ENCODE results near the gene ARHGEF9. TPM values are rescaled to one million over a fixed set of nuclear protein-coding genes. Genes with fewer than 3 reads are reported as not detected.

The ARHGEF9 gene
- total and polyA plus RNA-seq, 7 experiments from 2014 or later, result 9.6 to 39.0 (median 25.7) TPM

- DNase-seq, result peak in 5 of 9 donors; percentile 8 to 39 (median 21)
- peak; percentile 57 for ATAC-seq
- H3K4me1 Mint-ChIP-seq, result peaks cover 0 to 12% (median 0%) of the 10 kb centered on the region in 7 donors
- peaks cover 0 to 3% (median 0%) of the 10 kb centered on the region in 5 donors for H3K27me3 Mint-ChIP-seq
- ChIA-PET CTCF (interaction anchor here (1.0 to 1.1 kb wide), 2 partner anchors 12 to 32 kb away, joined by 3 to 4 read pairs; no protein-coding TSS in a partner anchor), POLR2A (no interaction called here)
- Histone ChIP-seq H3K27me3 (ENCODE audit: control insufficient read depth in 2 of 2, insufficient read depth in 2 of 2, low read length in 2 of 2) (no peaks in the 10 kb centered on the region), H3K27ac (ENCODE audit: low read depth, low read length) (no peak overlapping the region), H3K4me1 (ENCODE audit: control insufficient read depth in 2 of 2, insufficient read depth in 2 of 2, low read length in 2 of 2) (peaks cover 0 to 3% of the 10 kb centered on the region in 2 donors), H3K36me3 (ENCODE audit: control insufficient read depth in 2 of 3, insufficient read depth in 3 of 3, low read length in 3 of 3) (no peaks in the 10 kb centered on the region), H3K9me3 (ENCODE audit: control insufficient read depth in 2 of 3, low read length in 3 of 3) (no peaks in the 10 kb centered on the region), H3K4me3 (ENCODE audit: low read length) (no peak overlapping the region)
- peaks cover 0 to 2% (median 0%) of the 10 kb centered on the region in 5 donors for H3K36me3 Mint-ChIP-seq
- intact Hi-C loops (cut with micrococcal nuclease), result no loop called here
- no peak overlapping the region for H3K4me3 Mint-ChIP-seq
- no peak overlapping the region for H3K27ac Mint-ChIP-seq
- H3K9me3 Mint-ChIP-seq, result peaks cover 0 to 3% (median 0%) of the 10 kb centered on the region in 11 donors
Measured at GRCh38 chrX:63761639-63762038, 23.4 kb downstream of the ARHGEF9 start.

GRCh38 chrX:63758011-63758410 is 27.0 kb downstream of the ARHGEF9 start:
- Mint-ChIP-seq H3K27ac (no peak overlapping the region), H3K9me3 (peaks cover 0 to 3% (median 0%) of the 10 kb centered on the region in 11 donors), H3K4me3 (no peak overlapping the region), H3K36me3 (peaks cover 0 to 6% (median 0%) of the 10 kb centered on the region in 5 donors), H3K27me3 (no peaks in the 10 kb centered on the region), H3K4me1 (peaks cover 7 to 30% (median 12%) of the 10 kb centered on the region in 7 donors)
- Histone ChIP-seq H3K36me3 (ENCODE audit: control insufficient read depth in 2 of 3, insufficient read depth in 3 of 3, low read length in 3 of 3) (peaks cover 0 to 3% (median 0%) of the 10 kb centered on the region in 3 experiments), H3K9me3 (ENCODE audit: control insufficient read depth in 2 of 3, low read length in 3 of 3) (no peaks in the 10 kb centered on the region), H3K4me3 (ENCODE audit: low read length) (no peak overlapping the region), H3K27ac (ENCODE audit: low read depth, low read length) (no peak overlapping the region), H3K27me3 (ENCODE audit: control insufficient read depth in 2 of 2, insufficient read depth in 2 of 2, low read length in 2 of 2) (no peaks in the 10 kb centered on the region), H3K4me1 (ENCODE audit: control insufficient read depth in 2 of 2, insufficient read depth in 2 of 2, low read length in 2 of 2) (peaks cover 2 to 3% of the 10 kb centered on the region in 2 donors)
- intact Hi-C loops (cut with micrococcal nuclease), result loop anchor here (5.0 to 10.0 kb wide), 3 partner anchors 66 to 1277 kb away; partner anchors contain the start of genes SPIN4 (in 1 of the 2) and ZC3H12B (in 1 of the 2)
- POLR2A ChIA-PET, result no interaction called here
- CTCF ChIA-PET, result no interaction called here
- ATAC-seq, result no peak
- no peak for DNase-seq

- peak overlapping the region in 3 of 9 donors; percentile 22 to 45 (median 32) for H3K27ac Mint-ChIP-seq
- H3K4me3 Mint-ChIP-seq, result peak overlapping the region in 3 of 10 donors; percentile 39 to 98 (median 98)
- Histone ChIP-seq H3K27ac (ENCODE audit: low read depth, low read length) (no peak overlapping the region), H3K4me3 (ENCODE audit: low read length) (peak overlapping the region; percentile 91), H3K27me3 (ENCODE audit: control insufficient read depth in 2 of 2, insufficient read depth in 2 of 2, low read length in 2 of 2) (no peaks in the 10 kb centered on the region), H3K36me3 (ENCODE audit: control insufficient read depth in 2 of 3, insufficient read depth in 3 of 3, low read length in 3 of 3) (peaks cover 0 to 3% (median 0%) of the 10 kb centered on the region in 3 experiments), H3K4me1 (ENCODE audit: control insufficient read depth in 2 of 2, insufficient read depth in 2 of 2, low read length in 2 of 2) (peaks cover 0 to 4% of the 10 kb centered on the region in 2 donors), H3K9me3 (ENCODE audit: control insufficient read depth in 2 of 3, low read length in 3 of 3) (no peaks in the 10 kb centered on the region)
- peaks cover 8 to 37% (median 25%) of the 10 kb centered on the region in 7 donors for H3K4me1 Mint-ChIP-seq
- ATAC-seq (no peak), DNase-seq (no peak)
- H3K36me3 Mint-ChIP-seq, result peaks cover 0 to 6% (median 0%) of the 10 kb centered on the region in 5 donors
- peaks cover 0 to 3% (median 0%) of the 10 kb centered on the region in 11 donors for H3K9me3 Mint-ChIP-seq
- H3K27me3 Mint-ChIP-seq, result no peaks in the 10 kb centered on the region
- POLR2A ChIA-PET, result no interaction called here
- intact Hi-C loops (cut with micrococcal nuclease), result loop anchor here (1.0 to 10.0 kb wide), 9 partner anchors 10 to 1279 kb away; partner anchors contain the start of genes AMER1 (in 2 of the 2), SPIN4 (in 2 of the 2), MTMR8 (in 1 of the 2) and ZC3H12B (in 1 of the 2)
- CTCF ChIA-PET, result no interaction called here
Measured at GRCh38 chrX:63755892-63756291, 29.1 kb downstream of the ARHGEF9 start.

GRCh38 chrX:63754860-63755579 is 30.0 kb downstream of the ARHGEF9 start:
- Histone ChIP-seq H3K4me1 (ENCODE audit: control insufficient read depth in 2 of 2, insufficient read depth in 2 of 2, low read length in 2 of 2) (peaks cover 0 to 4% of the 10 kb centered on the region in 2 donors), H3K4me3 (ENCODE audit: low read length) (peak overlapping the region; percentile 91), H3K27me3 (ENCODE audit: control insufficient read depth in 2 of 2, insufficient read depth in 2 of 2, low read length in 2 of 2) (no peaks in the 10 kb centered on the region), H3K9me3 (ENCODE audit: control insufficient read depth in 2 of 3, low read length in 3 of 3) (no peaks in the 10 kb centered on the region), H3K36me3 (ENCODE audit: control insufficient read depth in 2 of 3, insufficient read depth in 3 of 3, low read length in 3 of 3) (peaks cover 0 to 3% (median 0%) of the 10 kb centered on the region in 3 experiments), H3K27ac (ENCODE audit: low read depth, low read length) (peak overlapping the region; percentile 83)
- ChIA-PET POLR2A (interaction anchor here (0.8 to 1.4 kb wide), 4 partner anchors 9 to 1095 kb away, joined by 3 to 5 read pairs (median 4); no protein-coding TSS in a partner anchor), CTCF (no interaction called here)
- intact Hi-C loops (cut with micrococcal nuclease), result loop anchor here (1.0 to 10.0 kb wide), 10 partner anchors 9 to 1779 kb away; partner anchors contain the start of genes AMER1 (in 2 of the 2), LAS1L (in 2 of the 2), SPIN4 (in 2 of the 2) and MTMR8 (in 1 of the 2)
- Mint-ChIP-seq H3K36me3 (peaks cover 0 to 6% (median 0%) of the 10 kb centered on the region in 5 donors), H3K9me3 (peaks cover 0 to 3% (median 0%) of the 10 kb centered on the region in 11 donors), H3K4me1 (peaks cover 11 to 43% (median 30%) of the 10 kb centered on the region in 7 donors), H3K27me3 (no peaks in the 10 kb centered on the region), H3K27ac (peak overlapping the region; percentile 93 to 99 (median 97)), H3K4me3 (peak overlapping the region; percentile 96 to 99 (median 98))
- ATAC-seq (peak; percentile 97), DNase-seq (peak; percentile 60 to 89 (median 86))

- peaks cover 0 to 6% (median 0%) of the 10 kb centered on the region in 5 donors for H3K36me3 Mint-ChIP-seq
- peaks cover 0 to 3% (median 0%) of the 10 kb centered on the region in 11 donors for H3K9me3 Mint-ChIP-seq
- CTCF ChIA-PET, result no interaction called here
- peaks cover 11 to 50% (median 31%) of the 10 kb centered on the region in 7 donors for H3K4me1 Mint-ChIP-seq
- no peaks in the 10 kb centered on the region for H3K27me3 ChIP-seq (ENCODE audit: control insufficient read depth in 2 of 2, insufficient read depth in 2 of 2, low read length in 2 of 2)
- H3K4me1 ChIP-seq (ENCODE audit: control insufficient read depth in 2 of 2, insufficient read depth in 2 of 2, low read length in 2 of 2), result peaks cover 0 to 4% of the 10 kb centered on the region in 2 donors
- peaks cover 0 to 3% (median 0%) of the 10 kb centered on the region in 3 experiments for H3K36me3 ChIP-seq (ENCODE audit: control insufficient read depth in 2 of 3, insufficient read depth in 3 of 3, low read length in 3 of 3)
- intact Hi-C loops (cut with micrococcal nuclease), result loop anchor here (1.0 to 10.0 kb wide), 5 partner anchors 193 to 1780 kb away; partner anchors contain the start of genes LAS1L (in 2 of the 2), MTMR8 (in 1 of the 2), SPIN4 (in 1 of the 2) and ZC3H12B (in 1 of the 2)
- DNase-seq (peak in 8 of 9 donors; percentile 11 to 48 (median 39)), ATAC-seq (peak; percentile 52)
- no peaks in the 10 kb centered on the region for H3K27me3 Mint-ChIP-seq
- peak overlapping the region; percentile 93 to 99 (median 97) for H3K27ac Mint-ChIP-seq
- peak overlapping the region; percentile 96 to 99 (median 98) for H3K4me3 Mint-ChIP-seq
- no peaks in the 10 kb centered on the region for H3K9me3 ChIP-seq (ENCODE audit: control insufficient read depth in 2 of 3, low read length in 3 of 3)
- POLR2A ChIA-PET, result interaction anchor here (0.6 to 1.4 kb wide), 5 partner anchors 8 to 1327 kb away, joined by 3 to 5 read pairs (median 4); no protein-coding TSS in a partner anchor
- H3K4me3 ChIP-seq (ENCODE audit: low read length), result peak overlapping the region; percentile 91
- H3K27ac ChIP-seq (ENCODE audit: low read depth, low read length), result peak overlapping the region; percentile 83
Measured at GRCh38 chrX:63754136-63754859, 30.7 kb downstream of the ARHGEF9 start.

- Histone ChIP-seq H3K9me3 (ENCODE audit: control insufficient read depth in 2 of 3, low read length in 3 of 3) (no peaks in the 10 kb centered on the region), H3K4me3 (ENCODE audit: low read length) (no peak overlapping the region), H3K27ac (ENCODE audit: low read depth, low read length) (no peak overlapping the region), H3K27me3 (ENCODE audit: control insufficient read depth in 2 of 2, insufficient read depth in 2 of 2, low read length in 2 of 2) (no peaks in the 10 kb centered on the region), H3K36me3 (ENCODE audit: control insufficient read depth in 2 of 3, insufficient read depth in 3 of 3, low read length in 3 of 3) (peaks cover 0 to 3% (median 0%) of the 10 kb centered on the region in 3 experiments), H3K4me1 (ENCODE audit: control insufficient read depth in 2 of 2, insufficient read depth in 2 of 2, low read length in 2 of 2) (peaks cover 4 to 7% of the 10 kb centered on the region in 2 donors)
- POLR2A ChIA-PET, result no interaction called here
- Mint-ChIP-seq H3K36me3 (peaks cover 0 to 4% (median 0%) of the 10 kb centered on the region in 5 donors), H3K9me3 (no peaks in the 10 kb centered on the region), H3K4me1 (peaks cover 16 to 72% (median 51%) of the 10 kb centered on the region in 7 donors), H3K4me3 (no peak overlapping the region), H3K27ac (peak overlapping the region in 1 of 9 donors; percentile 66), H3K27me3 (no peaks in the 10 kb centered on the region)
- CTCF ChIA-PET, result no interaction called here
- intact Hi-C loops (cut with micrococcal nuclease), result loop anchor here in 1 of 2 donors (10.0 kb wide), 1 partner anchor 1283 kb away; the partner anchor contains the start of gene ZC3H12B
- DNase-seq (no peak), ATAC-seq (no peak)
Measured at GRCh38 chrX:63751481-63751880, 33.5 kb downstream of the ARHGEF9 start.

Data from naive thymus-derived CD4-positive, alpha-beta T cell (primary cell).